ENCODE results near the gene MBLAC1.

DNA sequence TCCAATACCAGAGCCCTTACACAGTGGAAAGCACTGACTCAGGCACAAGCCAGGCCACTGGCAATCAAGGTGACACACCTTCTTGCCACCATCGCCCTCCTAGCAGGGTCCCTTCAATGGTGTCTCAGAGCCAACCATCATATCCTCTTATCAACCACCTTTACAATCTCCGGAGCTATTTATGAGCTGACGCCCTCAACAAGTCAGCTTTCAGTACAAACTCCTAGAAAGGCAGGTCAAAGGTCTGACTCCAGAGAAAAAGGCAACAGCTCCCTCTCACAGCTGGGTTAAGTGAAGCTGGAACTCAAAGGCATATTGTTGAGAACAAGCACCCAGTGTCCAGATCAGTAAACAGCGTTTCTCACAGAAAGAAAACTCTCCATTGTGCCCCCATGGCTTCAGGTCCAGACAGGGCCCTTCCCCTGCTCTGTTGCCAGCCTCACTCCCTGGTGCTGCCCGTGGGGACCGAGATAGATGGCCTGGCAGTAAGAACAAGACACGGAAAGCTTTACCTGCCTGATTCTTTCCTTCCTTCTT is 47.7 kb upstream of the MBLAC1 start:
- TF ChIP-seq, protein P1, sequence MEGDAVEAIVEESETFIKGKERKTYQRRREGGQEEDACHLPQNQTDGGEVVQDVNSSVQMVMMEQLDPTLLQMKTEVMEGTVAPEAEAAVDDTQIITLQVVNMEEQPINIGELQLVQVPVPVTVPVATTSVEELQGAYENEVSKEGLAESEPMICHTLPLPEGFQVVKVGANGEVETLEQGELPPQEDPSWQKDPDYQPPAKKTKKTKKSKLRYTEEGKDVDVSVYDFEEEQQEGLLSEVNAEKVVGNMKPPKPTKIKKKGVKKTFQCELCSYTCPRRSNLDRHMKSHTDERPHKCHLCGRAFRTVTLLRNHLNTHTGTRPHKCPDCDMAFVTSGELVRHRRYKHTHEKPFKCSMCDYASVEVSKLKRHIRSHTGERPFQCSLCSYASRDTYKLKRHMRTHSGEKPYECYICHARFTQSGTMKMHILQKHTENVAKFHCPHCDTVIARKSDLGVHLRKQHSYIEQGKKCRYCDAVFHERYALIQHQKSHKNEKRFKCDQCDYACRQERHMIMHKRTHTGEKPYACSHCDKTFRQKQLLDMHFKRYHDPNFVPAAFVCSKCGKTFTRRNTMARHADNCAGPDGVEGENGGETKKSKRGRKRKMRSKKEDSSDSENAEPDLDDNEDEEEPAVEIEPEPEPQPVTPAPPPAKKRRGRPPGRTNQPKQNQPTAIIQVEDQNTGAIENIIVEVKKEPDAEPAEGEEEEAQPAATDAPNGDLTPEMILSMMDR (IDR thresholded peaks at IDR 0.05): no peak
- TF ChIP-seq ZFX (IDR thresholded peaks at IDR 0.05; ENCODE audit: borderline replicate concordance): no peak
